GM12891 (cell line): Measurements from ENCODE around the gene CDH13.

ENCODE experiments used
- POLR2A ChIP-seq: IDR thresholded peaks from 2 replicates; pipeline ENCODE4 v1.6.1; 2011; ENCODE audit warnings: low read depth, low read length, control low read depth
- POLR2AphosphoS5 ChIP-seq: IDR thresholded peaks from 2 replicates; pipeline ENCODE4 v1.6.1; 2011; ENCODE audit warnings: low read depth, low read length, control low read depth
- SPI1 ChIP-seq: IDR thresholded peaks from 2 replicates; pipeline ENCODE4 v1.6.1; 2011; ENCODE audit warnings: low read depth, low read length, control low read depth

GRCh38 chr16:83776944-83777343 lies 1150.2 kb downstream of the CDH13 start:
- TF ChIP-seq POLR2AphosphoS5 (no peak), POLR2A (no peak), SPI1 (no peak)
